Trophoblast cell (in vitro differentiated cells and primary cell): ENCODE measurements around the gene STARD13.

Source experiments
- DNase-seq, 2 donors: peaks; one replicate each; pipeline ENCODE4 v3.0.0-alpha.2; 2016
- H2AFZ ChIP-seq: 2 replicates; pipeline ENCODE4 v1.6.1; 2013; ENCODE audit warnings: low read length, moderate library complexity, mild to moderate bottlenecking; ENCODE audit not compliant: insufficient read depth, poor library complexity
- H2AK5ac ChIP-seq: 2 replicates; pipeline ENCODE4 v1.6.1; 2013; ENCODE audit warnings: mild to moderate bottlenecking, low read length
- H2BK120ac ChIP-seq: 2 replicates; pipeline ENCODE4 v1.6.1; 2013; ENCODE audit warnings: low read length, mild to moderate bottlenecking, moderate library complexity; ENCODE audit not compliant: insufficient read depth, poor library complexity
- H2BK12ac ChIP-seq: 2 replicates; pipeline ENCODE4 v1.6.1; 2013; ENCODE audit warnings: mild to moderate bottlenecking, low read length, moderate library complexity
- H2BK5ac ChIP-seq: 2 replicates; pipeline ENCODE4 v1.6.1; 2013; ENCODE audit warnings: low read length, low read depth, moderate library complexity, mild to moderate bottlenecking; ENCODE audit not compliant: poor library complexity
- H3K14ac ChIP-seq: 2 replicates; pipeline ENCODE4 v1.6.1; 2013; ENCODE audit warnings: mild to moderate bottlenecking, low read length
- H3K18ac ChIP-seq: 2 replicates; pipeline ENCODE4 v1.6.1; 2013; ENCODE audit warnings: mild to moderate bottlenecking, low read length
- H3K23ac ChIP-seq: 2 replicates; pipeline ENCODE4 v1.6.1; 2013; ENCODE audit warnings: low read length
- H3K27ac ChIP-seq: 2 replicates; pipeline ENCODE4 v1.5.1; 2013; ENCODE audit warnings: low read depth, mild to moderate bottlenecking, inconsistent platforms, low read length, moderate library complexity
- H3K27me3 ChIP-seq: 2 replicates; pipeline ENCODE4 v1.6.1; 2013; ENCODE audit warnings: inconsistent platforms, mild to moderate bottlenecking, low read length, moderate library complexity; ENCODE audit not compliant: insufficient read depth
- H3K36me3 ChIP-seq, 2 experiments: 1 replicate in 1 of 2; 2 replicates in 1 of 2; pipeline ENCODE4 v1.6.1; 2013; ENCODE audit warnings: low read length in 2 of 2, mild to moderate bottlenecking in 2 of 2, moderate library complexity in 1 of 2; ENCODE audit not compliant: insufficient read depth in 2 of 2, control insufficient read depth in 1 of 2
- H3K4ac ChIP-seq: 2 replicates; pipeline ENCODE4 v1.6.1; 2013; ENCODE audit warnings: low read depth, mild to moderate bottlenecking, low read length, moderate library complexity
- H3K4me1 ChIP-seq, 2 experiments: 1 replicate in 1 of 2; 2 replicates in 1 of 2; pipeline ENCODE4 v1.6.1; 2013; ENCODE audit warnings: low read length in 2 of 2, mild to moderate bottlenecking in 2 of 2, moderate library complexity in 1 of 2; ENCODE audit not compliant: insufficient read depth in 2 of 2, control insufficient read depth in 1 of 2
- H3K4me2 ChIP-seq: 2 replicates; pipeline ENCODE4 v1.6.1; 2013; ENCODE audit warnings: inconsistent platforms, mild to moderate bottlenecking, low read length, moderate library complexity
- H3K4me3 ChIP-seq: 2 replicates; pipeline ENCODE4 v1.5.1; 2013; ENCODE audit warnings: mild to moderate bottlenecking, low read depth, low read length, inconsistent platforms
- H3K79me1 ChIP-seq: one replicate; pipeline ENCODE4 v1.6.1; 2013; ENCODE audit warnings: low read length
- H3K79me2 ChIP-seq: 2 replicates; pipeline ENCODE4 v1.6.1; 2013; ENCODE audit warnings: low read length, mild to moderate bottlenecking; ENCODE audit not compliant: control insufficient read depth, insufficient read depth, poor library complexity
- H3K9ac ChIP-seq: 2 replicates; pipeline ENCODE4 v1.6.1; 2013; ENCODE audit warnings: mild to moderate bottlenecking, low read length
- H3K9me3 ChIP-seq: 2 replicates; pipeline ENCODE4 v1.6.1; 2013; ENCODE audit warnings: low read depth, mild to moderate bottlenecking, control low read depth, inconsistent platforms, low read length; ENCODE audit not compliant: insufficient read depth
- H4K12ac ChIP-seq: 2 replicates; pipeline ENCODE4 v1.6.1; 2013; ENCODE audit warnings: low read depth, mild to moderate bottlenecking, low read length, moderate library complexity
- H4K8ac ChIP-seq: 2 replicates; pipeline ENCODE4 v1.6.1; 2013; ENCODE audit warnings: low read depth, mild to moderate bottlenecking, low read length, moderate library complexity
- H4K91ac ChIP-seq: one replicate; pipeline ENCODE4 v1.6.1; 2013; ENCODE audit warnings: low read depth, mild to moderate bottlenecking, low read length, moderate library complexity
- WGBS: extraction: QIAGEN DNeasy Blood & Tissue Kit; methylation state at CpG from one replicate; pipeline ENCODE4 v1.1.7; 2013; ENCODE audit warnings: missing lambda C conversion rate; ENCODE audit not compliant: insufficient read length, insufficient coverage; ENCODE audit errors: extremely low coverage; 5-methylcytosine and 5-hydroxymethylcytosine counted together

The STARD13 gene

GRCh38 chr13:33283195-33283911, 2.2 kb downstream of the STARD13 start:
- H2AFZ ChIP-seq, result no peak overlapping the region
- H2AK5ac ChIP-seq, result no peak overlapping the region
- peaks cover 3% of the 10 kb centered on the region for H3K79me2 ChIP-seq
- H3K79me1 ChIP-seq, result peaks cover 10% of the 10 kb centered on the region
- DNase-seq, result peak; percentile 25 to 95
- no peak overlapping the region for H3K23ac ChIP-seq
- H3K4me2 ChIP-seq, result peak overlapping the region; percentile 34
- no peak overlapping the region for H2BK120ac ChIP-seq
- H3K18ac ChIP-seq, result no peak overlapping the region
- H3K14ac ChIP-seq, result no peak overlapping the region
- no peaks in the 10 kb centered on the region for H3K9me3 ChIP-seq
- no peak overlapping the region for H2BK5ac ChIP-seq
- no peak overlapping the region for H3K4ac ChIP-seq
- H3K27me3 ChIP-seq, result no peaks in the 10 kb centered on the region
- H4K12ac ChIP-seq, result no peak overlapping the region
- no CpG with 5 or more reads among the region's 1 CpG for WGBS
- H2BK12ac ChIP-seq, result no peak overlapping the region
- H3K4me1 ChIP-seq, result peaks cover 4 to 7% of the 10 kb centered on the region in 2 experiments
- no peak overlapping the region for H3K27ac ChIP-seq
- no peak overlapping the region for H4K91ac ChIP-seq
- no peak overlapping the region for H3K4me3 ChIP-seq
- no peak overlapping the region for H4K8ac ChIP-seq
- no peaks in the 10 kb centered on the region for H3K36me3 ChIP-seq
- H3K9ac ChIP-seq, result no peak overlapping the region

- Histone ChIP-seq H3K23ac (no peak overlapping the region), H4K8ac (no peak overlapping the region), H2BK12ac (peak overlapping the region; percentile 48), H3K14ac (no peak overlapping the region), H3K4ac (no peak overlapping the region), H2BK120ac (no peak overlapping the region), H2AFZ (no peak overlapping the region), H3K9me3 (no peaks in the 10 kb centered on the region), H2AK5ac (no peak overlapping the region), H2BK5ac (no peak overlapping the region), H3K27me3 (no peaks in the 10 kb centered on the region), H3K27ac (no peak overlapping the region), H4K91ac (no peak overlapping the region), H3K36me3 (no peaks in the 10 kb centered on the region), H3K79me1 (peaks cover 10% of the 10 kb centered on the region), H3K9ac (no peak overlapping the region), H3K4me2 (no peak overlapping the region), H3K79me2 (peaks cover 3% of the 10 kb centered on the region), H4K12ac (no peak overlapping the region), H3K4me3 (no peak overlapping the region), H3K18ac (no peak overlapping the region), H3K4me1 (peaks cover 2 to 7% of the 10 kb centered on the region in 2 experiments)
- DNase-seq, result no peak
- WGBS, result no CpG with 5 or more reads among the region's 2 CpGs
These were observed 3.5 kb downstream of the STARD13 start for GRCh38 chr13:33281951-33282595.

GRCh38 chr13:33280923-33281322, 4.6 kb downstream of the STARD13 start:
- Histone ChIP-seq H3K79me1 (peaks cover 11% of the 10 kb centered on the region), H3K79me2 (peaks cover 3% of the 10 kb centered on the region), H3K27me3 (no peaks in the 10 kb centered on the region), H3K4ac (no peak overlapping the region), H3K9me3 (no peaks in the 10 kb centered on the region), H2AK5ac (no peak overlapping the region), H4K91ac (no peak overlapping the region), H3K9ac (no peak overlapping the region), H2BK12ac (peak overlapping the region; percentile 32), H3K36me3 (no peaks in the 10 kb centered on the region), H4K12ac (no peak overlapping the region), H3K18ac (no peak overlapping the region), H2BK120ac (peak overlapping the region; percentile 8), H3K4me2 (no peak overlapping the region), H3K27ac (peak overlapping the region; percentile 89), H2BK5ac (no peak overlapping the region), H2AFZ (no peak overlapping the region), H4K8ac (no peak overlapping the region), H3K14ac (no peak overlapping the region), H3K4me1 (peaks cover 2 to 8% of the 10 kb centered on the region in 2 experiments), H3K23ac (no peak overlapping the region), H3K4me3 (no peak overlapping the region)
- no CpG with 5 or more reads among the region's 5 CpGs for WGBS
- DNase-seq, result no peak

GRCh38 chr13:33280279-33280905, 5.2 kb downstream of the STARD13 start:
- Histone ChIP-seq H3K36me3 (peaks cover 0 to 2% of the 10 kb centered on the region in 2 experiments), H3K9me3 (no peaks in the 10 kb centered on the region), H3K79me2 (peaks cover 2% of the 10 kb centered on the region), H3K27me3 (no peaks in the 10 kb centered on the region), H2AK5ac (no peak overlapping the region), H3K79me1 (peaks cover 10% of the 10 kb centered on the region), H3K23ac (no peak overlapping the region), H3K4me2 (no peak overlapping the region), H2BK120ac (no peak overlapping the region), H3K27ac (peak overlapping the region; percentile 89), H2BK5ac (no peak overlapping the region), H3K18ac (no peak overlapping the region), H3K4me1 (peaks cover 2 to 8% of the 10 kb centered on the region in 2 experiments), H2BK12ac (no peak overlapping the region), H3K14ac (no peak overlapping the region), H3K9ac (no peak overlapping the region), H3K4ac (no peak overlapping the region), H4K8ac (no peak overlapping the region), H4K91ac (no peak overlapping the region), H3K4me3 (no peak overlapping the region), H2AFZ (no peak overlapping the region), H4K12ac (no peak overlapping the region)
- peak in 1 of 2 donors; percentile 67 for DNase-seq
- WGBS, result no CpG with 5 or more reads among the region's 3 CpGs
